Thyroid gland (tissue), 4 donors: Measurements from ENCODE around the gene PDE10A. TPM values are rescaled to one million over a fixed set of nuclear protein-coding genes. Genes with fewer than 3 reads are reported as not detected.
"Not testable (repeated sequence)": the region's sequence is repeated elsewhere in the genome, so short reads cannot be mapped to it uniquely, and the experiment has no call there.

Source experiments
- DNase-seq, 2 donors: peaks; one replicate each; pipeline ENCODE4 v3.0.0-alpha.2; 2019
- H3K27ac ChIP-seq, 3 donors: fragments of 200-600 bp; sonication (generic); 1 replicate in 2 of 3; 2 replicates in 1 of 3; pipeline ENCODE4 v1.5.1; 2016 to 2019; ENCODE audit warnings: mild to moderate bottlenecking in 1 of 3, moderate library complexity in 1 of 3
- H3K27me3 ChIP-seq: fragments of 200-600 bp; sonication (generic); one replicate; pipeline ENCODE4 v1.5.1; 2019
- H3K36me3 ChIP-seq, 2 donors: fragments of 200-600 bp; sonication (generic); one replicate each; pipeline ENCODE4 v1.5.1; 2016 to 2019
- H3K4me1 ChIP-seq, 2 donors: fragments of 200-600 bp; sonication (generic); one replicate each; pipeline ENCODE4 v1.5.1; 2017 to 2019
- H3K4me3 ChIP-seq, 3 donors: fragments of 200-600 bp; sonication (generic); replicated peaks in 1 of 3; 1 replicate in 2 of 3; 2 replicates in 1 of 3; pipeline ENCODE4 v1.5.1; 2016; ENCODE audit warnings: mild to moderate bottlenecking in 1 of 3
- H3K9me3 ChIP-seq: fragments of 200-600 bp; sonication (generic); one replicate; pipeline ENCODE4 v1.5.1; 2017
- POLR2A ChIP-seq, 2 donors: fragments of 450-650 bp; IDR thresholded peaks; one replicate each; pipeline ENCODE4 v1.6.1; 2017; ENCODE audit warnings: antibody characterized with exemption in 2 of 2, mild to moderate bottlenecking in 2 of 2, moderate library complexity in 1 of 2
- WGBS, 2 donors: methylation state at CpG; one replicate each; pipeline ENCODE4 v1.1.5; 2017; 5-methylcytosine and 5-hydroxymethylcytosine counted together
- intact Hi-C: fragments of 100-400 bp; cut with DNase I; formaldehyde crosslinking; loops from one replicate; pipeline ENCODE4 v1.15.1; 2023
- total RNA-seq, 4 donors: library from RNA; depleted of rRNA; stranded (reverse); fragments of >200 nt; gene quantifications; one replicate each; pipeline ENCODE4 v1.2.3, GENCODE V29; 2016
- TF ChIP-seq, protein P1 (sequence below), 6 experiments: fragments of 200-600 bp in 3 of 6; fragments of 450-650 bp in 3 of 6; sonication (generic) in 3 of 6; IDR thresholded peaks; one replicate each; pipeline ENCODE4 v1.5.1; 2016 to 2019; ENCODE audit warnings: antibody characterized with exemption in 6 of 6, mild to moderate bottlenecking in 2 of 6, inconsistent platforms in 1 of 6, moderate library complexity in 1 of 6

The PDE10A gene
- total RNA-seq, 4 donors from 2014 or later: 17.1 to 25.9 (median 20.7) TPM

DNA sequence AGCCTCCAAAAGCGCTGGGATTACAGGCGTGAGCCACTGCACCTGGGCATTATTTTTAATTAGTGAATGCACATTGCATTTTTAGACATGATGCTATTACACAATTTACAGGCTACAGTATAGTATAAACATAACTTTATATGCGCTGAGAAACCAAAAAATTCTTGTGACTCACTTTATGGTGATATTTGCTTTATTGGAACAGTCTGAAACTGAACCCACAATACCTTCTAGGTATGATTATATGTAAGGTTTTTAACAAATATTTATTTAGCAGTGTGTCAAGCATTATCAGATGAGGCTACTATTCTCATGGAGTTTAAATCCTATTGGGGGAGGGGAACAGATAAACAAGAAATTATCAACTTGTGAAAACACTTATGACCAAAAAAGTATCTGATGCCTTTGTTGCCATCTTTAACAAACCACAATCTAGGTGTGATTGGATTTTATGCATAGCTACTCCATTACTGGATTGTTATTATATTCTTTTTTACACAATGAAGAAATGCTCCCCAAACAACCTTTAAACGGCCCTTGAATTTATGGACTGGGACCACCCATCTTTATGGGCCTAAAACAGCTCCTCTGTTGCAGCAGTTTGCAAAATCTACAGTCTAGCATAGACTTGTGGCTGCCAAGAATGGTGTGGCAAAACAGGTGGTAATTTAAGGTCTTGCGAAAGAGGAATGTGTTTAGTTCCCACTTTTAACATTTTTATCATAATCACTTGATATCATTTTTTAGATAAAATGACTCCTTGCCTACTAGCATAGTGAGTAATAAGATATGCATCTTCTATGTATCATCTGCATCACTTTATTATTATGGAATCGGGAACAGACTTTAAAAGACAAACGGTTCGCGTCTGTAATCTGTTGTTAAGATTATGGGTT is 194.5 kb downstream of the PDE10A start:
- Histone ChIP-seq H3K4me3 (no peak overlapping the region), H3K27me3 (no peaks in the 10 kb centered on the region), H3K4me1 (no peaks in the 10 kb centered on the region), H3K9me3 (no peaks in the 10 kb centered on the region), H3K36me3 (no peaks in the 10 kb centered on the region), H3K27ac (no peak overlapping the region)
- no peak for TF ChIP-seq POLR2A (IDR thresholded peaks at IDR 0.05)
- TF ChIP-seq, protein P1, sequence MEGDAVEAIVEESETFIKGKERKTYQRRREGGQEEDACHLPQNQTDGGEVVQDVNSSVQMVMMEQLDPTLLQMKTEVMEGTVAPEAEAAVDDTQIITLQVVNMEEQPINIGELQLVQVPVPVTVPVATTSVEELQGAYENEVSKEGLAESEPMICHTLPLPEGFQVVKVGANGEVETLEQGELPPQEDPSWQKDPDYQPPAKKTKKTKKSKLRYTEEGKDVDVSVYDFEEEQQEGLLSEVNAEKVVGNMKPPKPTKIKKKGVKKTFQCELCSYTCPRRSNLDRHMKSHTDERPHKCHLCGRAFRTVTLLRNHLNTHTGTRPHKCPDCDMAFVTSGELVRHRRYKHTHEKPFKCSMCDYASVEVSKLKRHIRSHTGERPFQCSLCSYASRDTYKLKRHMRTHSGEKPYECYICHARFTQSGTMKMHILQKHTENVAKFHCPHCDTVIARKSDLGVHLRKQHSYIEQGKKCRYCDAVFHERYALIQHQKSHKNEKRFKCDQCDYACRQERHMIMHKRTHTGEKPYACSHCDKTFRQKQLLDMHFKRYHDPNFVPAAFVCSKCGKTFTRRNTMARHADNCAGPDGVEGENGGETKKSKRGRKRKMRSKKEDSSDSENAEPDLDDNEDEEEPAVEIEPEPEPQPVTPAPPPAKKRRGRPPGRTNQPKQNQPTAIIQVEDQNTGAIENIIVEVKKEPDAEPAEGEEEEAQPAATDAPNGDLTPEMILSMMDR (IDR thresholded peaks at IDR 0.05): no peak
- WGBS, 2 donors: 94 to 95% methylated on average over 9 of the region's 9 CpGs
- intact Hi-C loops: no loop called here
- DNase-seq: no peak

DNA sequence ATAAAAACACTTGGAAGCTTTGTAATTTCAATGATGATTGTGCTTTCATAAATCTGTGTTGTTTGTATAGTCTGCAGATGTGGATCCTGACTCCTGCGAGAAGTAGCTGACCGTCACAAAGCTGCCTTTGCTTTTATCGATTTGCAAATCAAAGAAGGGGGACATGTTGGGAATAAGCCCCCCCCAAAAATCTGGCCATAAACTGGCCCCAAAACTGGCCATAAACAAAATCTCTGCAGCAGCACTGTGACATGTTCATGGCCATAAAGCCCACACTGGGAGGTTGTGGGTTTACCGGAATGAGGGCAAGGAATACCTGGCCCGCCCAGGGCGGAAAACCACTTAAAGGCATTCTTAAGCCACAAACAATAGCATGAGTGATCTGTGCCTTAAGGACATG is 199.5 kb downstream of the PDE10A start:
- H3K4me1 ChIP-seq, H3K27ac ChIP-seq, intact Hi-C loops, H3K27me3 ChIP-seq, DNase-seq, H3K9me3 ChIP-seq, H3K4me3 ChIP-seq, H3K36me3 ChIP-seq: not testable (repeated sequence)
- WGBS, 2 donors: 96% methylated on average over 6 of the region's 6 CpGs

- intact Hi-C loops, H3K4me3 ChIP-seq: not testable (repeated sequence)
Measured at GRCh38 chr6:165459605-165460301, 203.3 kb downstream of the PDE10A start.

GRCh38 chr6:165458134-165458533 is 204.9 kb downstream of the PDE10A start:
- intact Hi-C loops: no loop called here

More at GRCh38 chr6:165459605-165460301, 203.3 kb downstream of the PDE10A start:
- H3K36me3 ChIP-seq, H3K27ac ChIP-seq, DNase-seq, H3K27me3 ChIP-seq, H3K9me3 ChIP-seq: not testable (repeated sequence)
- peaks cover 14 to 17% of the 10 kb centered on the region in 2 donors for H3K4me1 ChIP-seq
- WGBS, 2 donors: 59 to 69% methylated on average over 12 of the region's 12 CpGs

DNA sequence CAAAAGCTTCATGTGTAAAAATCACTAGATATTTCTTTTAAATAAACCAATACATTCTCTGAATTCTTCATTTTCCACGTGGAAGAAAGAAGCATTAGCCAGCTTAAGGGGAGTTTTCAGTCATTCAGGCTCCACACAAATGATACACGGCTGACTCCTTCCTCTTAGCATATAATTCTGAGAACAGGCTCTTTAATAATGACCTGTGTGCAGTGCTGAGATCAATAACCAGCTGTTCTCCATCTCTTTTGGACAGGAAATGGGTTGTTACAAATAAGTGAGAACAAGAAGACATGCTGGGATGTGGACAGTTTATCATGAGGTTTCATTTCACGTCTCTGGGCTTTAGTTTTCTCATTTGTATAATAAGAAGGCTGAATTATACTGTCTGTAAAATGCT is 206.8 kb downstream of the PDE10A start:
- intact Hi-C loops: no loop called here
- TF ChIP-seq, protein P1 (IDR thresholded peaks at IDR 0.05): no peak
- TF ChIP-seq POLR2A (IDR thresholded peaks at IDR 0.05): no peak

More at GRCh38 chr6:165458134-165458533, 204.9 kb downstream of the PDE10A start:
- H3K9me3 ChIP-seq: no peaks in the 10 kb centered on the region
- H3K27ac ChIP-seq: no peak overlapping the region
- no peak overlapping the region for H3K4me3 ChIP-seq
- no peaks in the 10 kb centered on the region for H3K36me3 ChIP-seq
- no peaks in the 10 kb centered on the region for H3K27me3 ChIP-seq
- 82 to 89% methylated on average over 6 of the region's 6 CpGs for WGBS, 2 donors
- TF ChIP-seq, protein P1 (IDR thresholded peaks at IDR 0.05): no peak
- no peak for TF ChIP-seq POLR2A (IDR thresholded peaks at IDR 0.05)
- H3K4me1 ChIP-seq: peaks cover 18 to 26% of the 10 kb centered on the region in 2 donors
- no peak for DNase-seq

GRCh38 chr6:165455488-165455887 is 207.6 kb downstream of the PDE10A start:
- intact Hi-C loops: no loop called here
- H3K9me3 ChIP-seq: no peaks in the 10 kb centered on the region
- no peaks in the 10 kb centered on the region for H3K27me3 ChIP-seq
- 48 to 54% methylated on average over 3 of the region's 3 CpGs for WGBS, 2 donors
- peaks cover 19 to 28% of the 10 kb centered on the region in 2 donors for H3K4me1 ChIP-seq
- no peak overlapping the region for H3K4me3 ChIP-seq
- peak in 1 of 2 donors; percentile 32 for TF ChIP-seq POLR2A (IDR thresholded peaks at IDR 0.05)
- TF ChIP-seq, protein P1 (IDR thresholded peaks at IDR 0.05): no peak
- H3K27ac ChIP-seq: peak overlapping the region in 1 of 3 donors; percentile 14
- no peaks in the 10 kb centered on the region for H3K36me3 ChIP-seq
- peak; percentile 57 to 60 for DNase-seq

More for the DNA sequence above, 206.8 kb downstream of the PDE10A start:
- Histone ChIP-seq H3K36me3 (no peaks in the 10 kb centered on the region), H3K27ac (peak overlapping the region in 1 of 3 donors; percentile 14), H3K4me3 (no peak overlapping the region), H3K9me3 (no peaks in the 10 kb centered on the region), H3K27me3 (no peaks in the 10 kb centered on the region), H3K4me1 (peaks cover 19 to 28% of the 10 kb centered on the region in 2 donors)
- no peak for DNase-seq
- 29 to 49% methylated on average over 3 of the region's 3 CpGs for WGBS, 2 donors
